GM21360 (cell line): ENCODE data around the gene MRPL41.
"Not testable (repeated sequence)": the region's sequence is repeated elsewhere in the genome, so short reads cannot be mapped to it uniquely, and the experiment has no call there.

Experiments
- ATAC-seq: cut with Tn5 transposase; IDR thresholded peaks from one replicate; pipeline ENCODE4 v1.9.1; 2021; ENCODE audit warnings: mild to moderate bottlenecking, moderate library complexity; ENCODE audit not compliant: unreplicated experiment

The MRPL41 gene

DNA sequence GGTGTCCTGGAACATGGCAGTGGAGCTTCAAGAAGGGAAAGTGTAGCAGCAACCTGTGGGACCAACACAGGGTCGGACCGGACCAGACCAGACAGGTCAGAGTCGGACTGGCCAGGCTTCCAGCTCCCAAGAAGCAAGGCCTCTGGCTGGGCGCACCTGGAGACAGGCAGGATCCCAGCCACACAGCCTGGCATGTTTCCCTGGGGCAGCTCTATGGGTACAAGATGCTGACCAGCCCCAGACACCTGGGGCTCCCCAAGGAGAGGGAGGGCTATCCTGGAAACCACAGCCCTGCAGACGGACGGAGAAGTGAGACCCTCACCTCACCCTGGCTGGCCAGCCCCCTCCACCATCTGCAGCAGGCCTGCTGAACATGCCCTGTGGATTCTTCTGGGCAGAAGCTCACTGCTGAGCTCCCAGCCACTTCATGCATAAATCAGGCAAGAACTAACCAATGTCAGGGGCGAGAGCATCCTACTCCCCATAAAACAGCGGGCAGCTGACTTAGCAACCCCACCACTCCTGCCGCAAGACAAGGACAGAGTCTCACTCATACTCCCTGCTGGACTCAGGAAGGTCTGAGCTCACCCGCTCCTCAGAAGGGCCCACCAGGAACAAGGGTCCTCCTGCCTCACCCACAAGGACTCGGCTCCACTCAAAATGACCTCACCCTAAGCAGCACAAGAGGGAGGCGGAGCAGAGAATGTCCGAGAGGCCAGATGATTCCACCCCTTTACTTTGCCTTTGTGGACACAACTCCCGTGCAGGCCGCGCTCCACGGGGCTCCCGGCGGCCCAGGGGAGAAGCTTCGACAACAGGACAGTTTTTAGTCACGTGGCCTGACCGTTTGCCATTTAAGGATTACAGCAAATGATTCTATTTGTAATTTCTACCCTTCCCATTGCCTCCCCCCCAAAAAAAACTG lies 29.9 kb downstream of the MRPL41 start:
- no peak for ATAC-seq

GRCh38 chr9:137582286-137582860 lies 30.7 kb downstream of the MRPL41 start:
- ATAC-seq, result no peak

DNA sequence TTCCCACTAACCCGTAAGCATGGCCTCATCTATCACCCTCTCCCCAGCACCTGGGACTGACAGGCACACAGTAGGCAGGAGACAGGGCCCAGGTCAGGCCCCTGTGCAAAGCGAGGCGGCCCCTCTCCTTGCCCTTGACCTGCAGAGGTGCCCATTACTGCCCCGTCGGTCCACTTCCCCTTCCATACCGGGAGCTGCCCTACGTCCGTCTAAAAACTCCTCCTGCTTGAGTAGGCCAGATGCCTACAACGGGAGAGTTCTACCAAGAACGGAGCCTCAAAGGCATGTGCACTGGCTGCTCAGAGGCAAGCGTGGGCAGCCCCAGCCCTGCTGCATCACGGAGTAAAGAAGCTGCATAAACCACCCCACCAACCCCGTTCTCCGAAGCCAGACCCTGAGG lies 31.7 kb downstream of the MRPL41 start:
- no peak for ATAC-seq

DNA sequence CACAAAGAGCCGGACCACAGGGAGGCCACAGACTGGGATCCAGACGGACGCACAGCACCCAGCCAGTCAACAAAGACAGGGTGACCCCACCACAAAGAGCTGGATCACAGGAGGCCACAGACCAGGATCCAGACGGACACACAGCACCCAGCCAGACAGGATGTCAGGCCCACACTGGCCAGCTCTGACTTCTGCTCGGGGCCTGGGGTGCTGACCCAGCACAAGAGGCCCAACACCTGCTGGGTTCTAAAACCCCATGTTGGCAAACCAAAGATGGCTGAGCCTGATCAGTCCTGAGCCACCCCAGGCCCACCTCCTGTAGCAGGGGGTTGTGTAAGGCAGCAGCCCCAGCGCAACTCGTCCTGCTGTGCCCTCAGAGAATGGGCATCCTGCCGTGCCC lies 32.3 kb downstream of the MRPL41 start:
- ATAC-seq, result no peak

DNA sequence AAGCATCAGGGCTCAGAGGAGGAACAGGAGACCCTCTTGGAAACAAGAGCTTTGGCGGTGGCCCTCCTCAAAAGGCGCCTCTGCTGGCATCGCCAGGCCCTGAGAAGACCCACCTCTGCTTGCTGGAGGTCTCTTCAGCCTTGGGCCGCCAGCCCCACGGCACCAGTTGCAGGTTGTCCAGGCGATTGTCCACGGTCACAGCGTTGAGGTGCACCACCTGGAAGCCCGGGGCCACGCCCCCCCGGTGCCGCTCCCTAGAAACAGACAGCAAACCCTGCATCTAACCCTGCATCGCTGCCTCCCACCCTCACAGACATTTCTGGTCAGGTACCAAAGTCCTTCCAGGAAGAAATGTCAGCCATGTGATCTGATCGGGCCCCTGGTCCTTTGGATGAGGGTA lies 35.2 kb downstream of the MRPL41 start:
- ATAC-seq, result no peak

- no peak for ATAC-seq
Observed at GRCh38 chr9:137588311-137588710, 36.6 kb downstream of the MRPL41 start.

DNA sequence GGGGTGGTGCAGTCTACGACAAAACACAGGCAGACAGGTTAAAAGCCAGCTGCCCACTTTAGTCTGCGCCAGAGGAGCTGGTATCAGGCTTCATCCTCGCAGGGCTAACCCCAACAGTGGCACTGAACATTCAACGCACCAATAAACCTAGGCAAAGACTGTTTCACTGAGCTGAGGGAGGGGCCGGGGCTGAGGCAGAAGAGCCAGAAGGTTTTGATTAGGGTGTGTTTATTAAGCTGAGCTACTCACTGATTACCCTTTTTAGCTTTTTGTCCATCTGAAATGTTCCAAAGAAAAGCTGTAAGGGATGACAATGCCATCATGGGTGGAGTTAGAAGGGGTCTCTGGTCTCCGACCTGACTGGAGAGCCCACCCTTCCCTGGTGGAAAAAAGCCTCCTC lies 37.2 kb downstream of the MRPL41 start:
- ATAC-seq, result no peak

DNA sequence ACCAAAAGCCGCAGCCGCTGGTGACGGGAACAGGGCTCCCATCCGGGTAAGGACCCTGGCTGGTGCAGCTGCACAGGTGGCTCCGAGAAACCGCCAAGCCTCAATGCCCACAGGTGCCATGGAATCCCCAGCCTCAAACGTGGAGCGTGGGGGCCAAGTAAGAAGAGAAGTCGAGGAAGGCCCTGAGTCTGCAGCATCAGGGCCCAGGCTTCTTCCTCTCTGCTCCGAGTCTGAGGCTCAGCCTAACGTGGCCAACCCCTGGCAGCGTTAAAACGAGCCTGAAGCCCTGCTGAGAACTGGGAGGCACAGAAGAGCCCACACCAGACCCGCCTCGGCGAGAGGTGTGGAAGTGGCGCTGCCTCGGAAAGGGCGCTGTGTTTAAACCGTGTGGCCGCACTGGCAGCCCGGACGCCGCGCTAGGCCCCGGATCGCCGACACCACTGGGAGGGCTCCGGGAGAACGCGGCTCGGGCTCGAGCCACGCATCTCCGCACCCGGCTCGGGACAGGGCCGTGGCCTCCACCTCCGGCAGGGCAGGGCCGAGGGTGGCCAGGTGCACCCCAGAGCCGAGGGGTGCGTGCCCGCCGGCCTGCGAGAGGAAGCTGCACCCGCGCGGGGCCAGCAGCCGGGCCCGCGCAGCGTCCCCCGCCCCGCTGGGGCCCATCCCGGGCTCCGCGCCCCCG lies 37.9 kb downstream of the MRPL41 start:
- ATAC-seq, result peak; percentile 11

DNA sequence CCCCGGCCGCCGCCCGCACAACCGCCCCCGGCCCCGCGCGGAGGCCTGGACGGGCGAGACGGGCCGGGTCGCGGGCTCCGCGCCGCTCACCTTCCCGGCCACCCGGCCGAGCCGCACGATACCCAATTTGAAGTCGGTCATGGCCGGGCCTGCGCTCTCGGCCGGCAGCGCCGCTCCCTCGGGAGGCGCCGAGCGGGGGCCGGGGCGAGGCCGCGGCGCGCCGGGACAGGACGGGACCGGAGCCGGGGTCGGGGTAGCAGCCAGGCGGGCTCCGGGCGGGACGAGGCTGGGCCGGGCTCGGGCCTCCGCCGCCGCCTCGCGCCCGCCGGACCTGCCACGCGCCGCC lies 38.4 kb downstream of the MRPL41 start:
- peak; percentile 27 for ATAC-seq

- peak; percentile 84 for ATAC-seq
Observed at GRCh38 chr9:137590469-137591383, 39.0 kb downstream of the MRPL41 start, which contains the start of gene ZMYND19. TSS of gene ZMYND19 (minus strand) at chr9:137590512. CDS start at chr9:137590263, 249 bp downstream.

DNA sequence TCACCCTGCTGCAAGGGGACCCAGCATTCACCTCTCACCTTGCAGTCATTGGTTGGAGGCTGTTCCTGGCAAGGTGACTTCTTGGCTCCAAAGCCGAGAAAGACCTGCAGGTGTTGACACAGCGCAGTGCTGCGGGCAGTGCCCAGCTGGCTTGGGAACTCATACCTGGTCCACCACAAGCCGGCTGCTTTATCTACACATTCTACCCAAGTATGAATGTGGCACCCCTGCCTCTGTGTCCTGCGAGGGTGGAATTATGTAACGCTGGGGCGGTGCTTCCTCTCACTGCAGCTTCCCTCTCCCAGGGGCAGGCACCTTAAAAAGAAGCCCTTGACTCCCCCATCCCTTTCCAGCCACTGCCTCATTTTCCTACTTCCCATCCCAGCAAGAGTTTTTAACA lies 41.1 kb downstream of the MRPL41 start:
- no peak for ATAC-seq

DNA sequence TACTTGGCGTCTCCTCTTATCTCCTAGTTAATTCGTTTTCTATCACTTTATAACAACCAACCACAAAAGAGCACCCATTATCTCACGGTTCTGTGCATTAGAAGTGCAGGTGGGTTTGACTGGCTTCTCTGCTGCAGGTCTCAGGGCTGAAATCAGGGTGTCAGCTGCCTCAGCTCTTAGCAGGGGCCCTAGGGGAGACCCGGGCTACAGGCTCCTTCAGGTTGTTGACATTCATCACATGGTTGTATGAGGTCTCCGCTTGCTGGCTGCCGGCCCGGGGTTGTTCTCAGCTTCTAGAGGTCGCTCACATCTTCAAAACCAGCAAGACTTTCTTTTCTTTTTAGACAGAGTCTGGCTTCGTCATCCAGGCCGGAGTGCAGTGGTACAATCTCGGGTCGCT lies 41.5 kb downstream of the MRPL41 start:
- no peak for ATAC-seq

DNA sequence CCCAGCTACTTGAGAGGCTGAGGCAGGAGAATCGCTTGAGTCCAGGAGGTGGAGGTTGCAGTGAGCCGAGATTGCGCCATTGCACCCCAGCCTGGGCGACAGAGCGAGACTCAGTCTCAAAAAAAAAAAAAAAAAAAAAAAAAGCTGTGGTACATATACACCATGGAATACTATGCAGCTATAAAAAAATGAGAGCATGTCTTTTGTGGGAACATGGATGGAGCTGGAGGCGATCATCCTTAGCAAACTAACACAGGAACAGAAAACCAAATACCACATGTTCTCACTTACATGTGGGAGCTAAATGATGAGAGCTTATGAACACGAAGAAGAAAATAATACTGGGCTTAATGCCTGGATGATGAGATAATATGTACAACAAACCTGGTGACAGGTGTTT lies 44.9 kb downstream of the MRPL41 start:
- ATAC-seq, result not testable (repeated sequence)

DNA sequence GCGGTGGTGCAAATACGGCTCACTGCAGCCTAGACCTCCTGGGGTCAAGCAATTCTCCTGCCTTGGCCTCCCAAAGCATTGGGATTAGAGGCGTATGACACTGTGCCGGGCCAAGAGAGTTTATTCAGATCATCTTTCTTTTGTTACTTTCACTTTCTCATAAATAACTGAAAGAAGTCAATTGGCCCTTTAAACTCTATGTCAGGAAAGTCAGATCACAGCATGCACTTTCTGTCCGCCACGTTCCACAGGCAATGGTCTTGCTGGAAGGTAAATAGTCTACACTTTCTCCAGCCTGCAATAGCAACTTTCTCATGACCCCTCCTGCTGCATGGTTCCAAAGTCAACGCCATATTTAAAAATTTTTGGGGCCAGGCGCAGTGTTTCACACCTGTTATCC lies 47.3 kb downstream of the MRPL41 start:
- ATAC-seq, result no peak
